ENCODE measurements around the gene NR2C2.

Gene NR2C2

DNA sequence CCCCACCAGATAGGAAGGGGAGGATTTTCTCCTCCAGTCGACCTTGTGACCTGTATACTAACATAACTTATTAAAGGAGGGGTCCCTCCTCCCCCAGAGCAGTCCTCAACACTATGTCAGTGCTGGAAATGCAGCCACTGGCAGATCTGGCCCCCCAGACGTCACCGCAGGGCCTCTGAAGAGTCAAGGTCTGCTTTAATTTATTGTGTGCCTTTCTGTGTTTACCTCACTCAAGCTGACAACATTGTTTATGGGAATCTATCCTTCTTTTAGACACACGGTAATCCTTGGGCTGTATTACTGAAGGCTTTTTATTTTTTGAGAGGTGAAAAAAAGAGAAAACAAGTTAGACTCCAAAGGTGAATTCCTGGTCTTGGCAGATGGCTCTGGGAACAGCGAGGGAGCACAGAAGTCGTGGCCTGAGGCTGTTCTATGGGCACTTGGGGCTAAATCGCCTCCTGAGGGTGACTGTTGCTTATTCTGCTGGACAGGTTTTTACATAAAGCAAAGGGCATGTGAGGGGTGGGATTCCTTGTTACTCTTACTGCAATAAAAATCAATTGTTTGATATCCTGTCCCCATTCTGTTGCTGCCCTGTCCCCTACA lies 13.5 kb upstream of the NR2C2 start:
- Histone ChIP-seq H3F3A (ENCODE audit: insufficient read depth) (no peaks in the 10 kb centered on the region), H2AFZ (ENCODE audit: low read depth, low read length, severe bottlenecking) (no peak overlapping the region), H3K27me3 (ENCODE audit: low read length) (no peaks in the 10 kb centered on the region), H3K36me3 (ENCODE audit: low read length) (no peaks in the 10 kb centered on the region), H3K79me2 (ENCODE audit: insufficient read depth, low read length) (no peaks in the 10 kb centered on the region), H3K9me2 (replicated peaks; ENCODE audit: insufficient read depth, low read length) (no peaks in the 10 kb centered on the region), H3K9ac (ENCODE audit: low read length) (no peak overlapping the region), H3K4me3 (ENCODE audit: insufficient read depth, low read length, poor library complexity, severe bottlenecking) (no peak overlapping the region), H3K27ac (ENCODE audit: low read depth, low read length) (no peak overlapping the region), H4K20me1 (ENCODE audit: low read depth, low read length) (no peaks in the 10 kb centered on the region), H3K9me3 (ENCODE audit: insufficient read depth, low read length) (no peaks in the 10 kb centered on the region), H3K4me2 (ENCODE audit: low read depth, low read length, poor library complexity, severe bottlenecking) (no peak overlapping the region)
- TF ChIP-seq, protein P1, sequence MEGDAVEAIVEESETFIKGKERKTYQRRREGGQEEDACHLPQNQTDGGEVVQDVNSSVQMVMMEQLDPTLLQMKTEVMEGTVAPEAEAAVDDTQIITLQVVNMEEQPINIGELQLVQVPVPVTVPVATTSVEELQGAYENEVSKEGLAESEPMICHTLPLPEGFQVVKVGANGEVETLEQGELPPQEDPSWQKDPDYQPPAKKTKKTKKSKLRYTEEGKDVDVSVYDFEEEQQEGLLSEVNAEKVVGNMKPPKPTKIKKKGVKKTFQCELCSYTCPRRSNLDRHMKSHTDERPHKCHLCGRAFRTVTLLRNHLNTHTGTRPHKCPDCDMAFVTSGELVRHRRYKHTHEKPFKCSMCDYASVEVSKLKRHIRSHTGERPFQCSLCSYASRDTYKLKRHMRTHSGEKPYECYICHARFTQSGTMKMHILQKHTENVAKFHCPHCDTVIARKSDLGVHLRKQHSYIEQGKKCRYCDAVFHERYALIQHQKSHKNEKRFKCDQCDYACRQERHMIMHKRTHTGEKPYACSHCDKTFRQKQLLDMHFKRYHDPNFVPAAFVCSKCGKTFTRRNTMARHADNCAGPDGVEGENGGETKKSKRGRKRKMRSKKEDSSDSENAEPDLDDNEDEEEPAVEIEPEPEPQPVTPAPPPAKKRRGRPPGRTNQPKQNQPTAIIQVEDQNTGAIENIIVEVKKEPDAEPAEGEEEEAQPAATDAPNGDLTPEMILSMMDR (IDR thresholded peaks at IDR 0.05; ENCODE audit: insufficient read depth, low read length, poor library complexity, severe bottlenecking) = no peak
- no peak for TF ChIP-seq EZH2phosphoT487 (conservative IDR thresholded peaks at IDR 0.05; ENCODE audit: low read length)

DNA sequence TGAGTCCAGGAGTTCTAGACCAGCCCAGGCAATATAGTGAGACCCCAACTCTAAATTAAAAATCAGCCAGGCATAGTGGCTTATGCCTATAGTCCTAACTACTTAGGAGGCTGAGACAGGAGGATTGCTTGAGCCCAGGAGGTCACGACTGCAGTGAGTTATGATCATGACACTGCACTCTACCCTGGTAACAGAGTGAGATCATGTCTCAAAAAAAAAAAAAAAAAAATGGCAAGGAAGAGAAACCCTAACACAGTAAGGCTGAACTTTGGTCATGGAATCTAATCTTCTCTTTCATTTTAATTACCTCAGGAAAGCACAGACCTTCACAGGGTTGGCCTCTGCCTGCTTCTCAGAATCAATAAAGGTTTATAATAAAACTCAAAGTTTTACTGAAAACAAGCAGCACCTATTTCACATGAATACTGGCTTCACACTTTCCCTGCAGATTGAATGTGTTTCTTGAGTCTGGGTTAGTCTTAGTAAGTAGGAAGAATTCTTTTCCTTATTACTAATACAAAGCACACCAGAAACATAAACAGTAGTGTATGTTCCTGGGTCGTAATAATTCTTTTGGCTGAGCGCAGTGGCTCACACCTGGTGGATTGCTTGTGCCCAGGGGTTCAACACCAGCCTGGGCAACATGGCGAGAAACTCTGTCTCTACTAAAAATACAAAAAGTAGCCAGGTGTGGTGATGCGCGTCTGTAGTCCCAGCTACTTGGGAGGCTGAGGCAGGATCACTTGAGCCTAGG lies 11.6 kb upstream of the NR2C2 start:
- Histone ChIP-seq H3K36me3 (ENCODE audit: low read length) (no peaks in the 10 kb centered on the region), H4K20me1 (ENCODE audit: low read depth, low read length) (no peaks in the 10 kb centered on the region), H2AFZ (ENCODE audit: low read depth, low read length, severe bottlenecking) (no peak overlapping the region), H3K9ac (ENCODE audit: low read length) (no peak overlapping the region), H3F3A (ENCODE audit: insufficient read depth) (no peaks in the 10 kb centered on the region), H3K9me3 (ENCODE audit: insufficient read depth, low read length) (no peaks in the 10 kb centered on the region), H3K27ac (ENCODE audit: low read depth, low read length) (no peak overlapping the region), H3K79me2 (ENCODE audit: insufficient read depth, low read length) (no peaks in the 10 kb centered on the region), H3K27me3 (ENCODE audit: low read length) (no peaks in the 10 kb centered on the region), H3K4me2 (ENCODE audit: low read depth, low read length, poor library complexity, severe bottlenecking) (no peak overlapping the region), H3K4me3 (ENCODE audit: insufficient read depth, low read length, poor library complexity, severe bottlenecking) (no peak overlapping the region), H3K9me2 (replicated peaks; ENCODE audit: insufficient read depth, low read length) (no peaks in the 10 kb centered on the region)
- TF ChIP-seq EZH2phosphoT487 (conservative IDR thresholded peaks at IDR 0.05; ENCODE audit: low read length) = no peak
- TF ChIP-seq, protein P1 (IDR thresholded peaks at IDR 0.05; ENCODE audit: insufficient read depth, low read length, poor library complexity, severe bottlenecking) = no peak

DNA sequence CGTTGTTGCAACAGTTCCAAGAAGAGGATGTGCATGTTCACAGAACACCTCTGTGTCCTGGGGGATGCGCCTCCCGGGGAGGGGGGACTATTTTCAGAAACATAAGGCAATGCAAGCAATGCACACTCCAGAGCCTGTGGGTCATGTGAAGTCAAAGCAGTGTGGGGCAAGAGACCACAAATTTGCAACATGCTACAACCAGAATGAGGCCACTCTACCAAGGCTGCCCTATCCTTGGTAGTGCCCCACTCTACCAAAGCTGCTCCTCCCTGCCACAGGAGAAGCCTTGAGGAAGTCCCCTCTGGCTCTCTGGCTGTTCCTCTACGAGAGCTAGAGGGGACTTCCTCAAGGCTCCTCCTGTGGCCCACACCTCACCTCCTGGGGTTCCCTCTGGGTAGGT lies 8.4 kb upstream of the NR2C2 start:
- no peaks in the 10 kb centered on the region for H3K27me3 ChIP-seq (ENCODE audit: low read length)

More for the DNA sequence above, 8.4 kb upstream of the NR2C2 start:
- Histone ChIP-seq H3K9me2 (replicated peaks; ENCODE audit: insufficient read depth, low read length) (no peaks in the 10 kb centered on the region), H3K9me3 (ENCODE audit: insufficient read depth, low read length) (no peaks in the 10 kb centered on the region), H3F3A (ENCODE audit: insufficient read depth) (0 out of 2 replicates have a peak, but pooled peaks cover 11% of the 10 kb centered on the region), H2AFZ (ENCODE audit: low read depth, low read length, severe bottlenecking) (no peak overlapping the region), H3K4me2 (ENCODE audit: low read depth, low read length, poor library complexity, severe bottlenecking) (no peak overlapping the region), H3K79me2 (ENCODE audit: insufficient read depth, low read length) (no peaks in the 10 kb centered on the region), H4K20me1 (ENCODE audit: low read depth, low read length) (peaks cover 7% of the 10 kb centered on the region; the same call in 1 of the 2 replicates), H3K4me3 (ENCODE audit: insufficient read depth, low read length, poor library complexity, severe bottlenecking) (no peak overlapping the region), H3K27ac (ENCODE audit: low read depth, low read length) (no peak overlapping the region), H3K9ac (ENCODE audit: low read length) (no peak overlapping the region), H3K36me3 (ENCODE audit: low read length) (0 out of 2 replicates have a peak, but pooled peaks cover 2% of the 10 kb centered on the region)
- TF ChIP-seq, protein P1 (IDR thresholded peaks at IDR 0.05; ENCODE audit: insufficient read depth, low read length, poor library complexity, severe bottlenecking) = no peak
- no peak for TF ChIP-seq EZH2phosphoT487 (conservative IDR thresholded peaks at IDR 0.05; ENCODE audit: low read length)
